Trophoblast cell (in vitro differentiated cells and primary cell): ENCODE measurements around the gene BBS5.

Experiments used
- DNase-seq, 2 donors: peaks; one replicate each; pipeline ENCODE4 v3.0.0-alpha.2; 2016
- H2AFZ ChIP-seq: 2 replicates; pipeline ENCODE4 v1.6.1; 2013; ENCODE audit warnings: low read length, moderate library complexity, mild to moderate bottlenecking; ENCODE audit not compliant: insufficient read depth, poor library complexity
- H2AK5ac ChIP-seq: 2 replicates; pipeline ENCODE4 v1.6.1; 2013; ENCODE audit warnings: mild to moderate bottlenecking, low read length
- H2BK120ac ChIP-seq: 2 replicates; pipeline ENCODE4 v1.6.1; 2013; ENCODE audit warnings: low read length, mild to moderate bottlenecking, moderate library complexity; ENCODE audit not compliant: insufficient read depth, poor library complexity
- H2BK12ac ChIP-seq: 2 replicates; pipeline ENCODE4 v1.6.1; 2013; ENCODE audit warnings: mild to moderate bottlenecking, low read length, moderate library complexity
- H2BK5ac ChIP-seq: 2 replicates; pipeline ENCODE4 v1.6.1; 2013; ENCODE audit warnings: low read length, low read depth, moderate library complexity, mild to moderate bottlenecking; ENCODE audit not compliant: poor library complexity
- H3K14ac ChIP-seq: 2 replicates; pipeline ENCODE4 v1.6.1; 2013; ENCODE audit warnings: mild to moderate bottlenecking, low read length
- H3K18ac ChIP-seq: 2 replicates; pipeline ENCODE4 v1.6.1; 2013; ENCODE audit warnings: mild to moderate bottlenecking, low read length
- H3K23ac ChIP-seq: 2 replicates; pipeline ENCODE4 v1.6.1; 2013; ENCODE audit warnings: low read length
- H3K27ac ChIP-seq: 2 replicates; pipeline ENCODE4 v1.5.1; 2013; ENCODE audit warnings: low read depth, mild to moderate bottlenecking, inconsistent platforms, low read length, moderate library complexity
- H3K27me3 ChIP-seq: 2 replicates; pipeline ENCODE4 v1.6.1; 2013; ENCODE audit warnings: inconsistent platforms, mild to moderate bottlenecking, low read length, moderate library complexity; ENCODE audit not compliant: insufficient read depth
- H3K36me3 ChIP-seq, 2 experiments: 1 replicate in 1 of 2; 2 replicates in 1 of 2; pipeline ENCODE4 v1.6.1; 2013; ENCODE audit warnings: low read length in 2 of 2, mild to moderate bottlenecking in 2 of 2, moderate library complexity in 1 of 2; ENCODE audit not compliant: insufficient read depth in 2 of 2, control insufficient read depth in 1 of 2
- H3K4ac ChIP-seq: 2 replicates; pipeline ENCODE4 v1.6.1; 2013; ENCODE audit warnings: low read depth, mild to moderate bottlenecking, low read length, moderate library complexity
- H3K4me1 ChIP-seq, 2 experiments: 1 replicate in 1 of 2; 2 replicates in 1 of 2; pipeline ENCODE4 v1.6.1; 2013; ENCODE audit warnings: low read length in 2 of 2, mild to moderate bottlenecking in 2 of 2, moderate library complexity in 1 of 2; ENCODE audit not compliant: insufficient read depth in 2 of 2, control insufficient read depth in 1 of 2
- H3K4me2 ChIP-seq: 2 replicates; pipeline ENCODE4 v1.6.1; 2013; ENCODE audit warnings: inconsistent platforms, mild to moderate bottlenecking, low read length, moderate library complexity
- H3K4me3 ChIP-seq: 2 replicates; pipeline ENCODE4 v1.5.1; 2013; ENCODE audit warnings: mild to moderate bottlenecking, low read depth, low read length, inconsistent platforms
- H3K79me1 ChIP-seq: one replicate; pipeline ENCODE4 v1.6.1; 2013; ENCODE audit warnings: low read length
- H3K79me2 ChIP-seq: 2 replicates; pipeline ENCODE4 v1.6.1; 2013; ENCODE audit warnings: low read length, mild to moderate bottlenecking; ENCODE audit not compliant: control insufficient read depth, insufficient read depth, poor library complexity
- H3K9ac ChIP-seq: 2 replicates; pipeline ENCODE4 v1.6.1; 2013; ENCODE audit warnings: mild to moderate bottlenecking, low read length
- H3K9me3 ChIP-seq: 2 replicates; pipeline ENCODE4 v1.6.1; 2013; ENCODE audit warnings: low read depth, mild to moderate bottlenecking, control low read depth, inconsistent platforms, low read length; ENCODE audit not compliant: insufficient read depth
- H4K12ac ChIP-seq: 2 replicates; pipeline ENCODE4 v1.6.1; 2013; ENCODE audit warnings: low read depth, mild to moderate bottlenecking, low read length, moderate library complexity
- H4K8ac ChIP-seq: 2 replicates; pipeline ENCODE4 v1.6.1; 2013; ENCODE audit warnings: low read depth, mild to moderate bottlenecking, low read length, moderate library complexity
- H4K91ac ChIP-seq: one replicate; pipeline ENCODE4 v1.6.1; 2013; ENCODE audit warnings: low read depth, mild to moderate bottlenecking, low read length, moderate library complexity
- WGBS: extraction: QIAGEN DNeasy Blood & Tissue Kit; methylation state at CpG from one replicate; pipeline ENCODE4 v1.1.7; 2013; ENCODE audit warnings: missing lambda C conversion rate; ENCODE audit not compliant: insufficient read length, insufficient coverage; ENCODE audit errors: extremely low coverage; 5-methylcytosine and 5-hydroxymethylcytosine counted together

Gene BBS5

GRCh38 chr2:169476459-169476858, 2.8 kb upstream of the BBS5 start:
- no peak overlapping the region for H3K4ac ChIP-seq
- H3K4me3 ChIP-seq: no peak overlapping the region
- H3K4me1 ChIP-seq: peaks cover 3 to 4% of the 10 kb centered on the region in 2 experiments
- H3K14ac ChIP-seq: no peak overlapping the region
- no peaks in the 10 kb centered on the region for H3K79me1 ChIP-seq
- H3K27ac ChIP-seq: no peak overlapping the region
- no peak overlapping the region for H4K91ac ChIP-seq
- no peak overlapping the region for H2BK12ac ChIP-seq
- no peak overlapping the region for H3K9ac ChIP-seq
- H2BK120ac ChIP-seq: no peak overlapping the region
- H3K27me3 ChIP-seq: peaks cover 4% of the 10 kb centered on the region
- no CpG with 5 or more reads among the region's 3 CpGs for WGBS
- H3K9me3 ChIP-seq: peaks cover 4% of the 10 kb centered on the region
- H3K36me3 ChIP-seq: no peaks in the 10 kb centered on the region
- H3K23ac ChIP-seq: no peak overlapping the region
- no peak overlapping the region for H4K12ac ChIP-seq
- no peak overlapping the region for H2AK5ac ChIP-seq
- no peak overlapping the region for H4K8ac ChIP-seq
- DNase-seq: no peak
- no peak overlapping the region for H3K4me2 ChIP-seq
- H2BK5ac ChIP-seq: no peak overlapping the region
- no peak overlapping the region for H3K18ac ChIP-seq
- H2AFZ ChIP-seq: no peak overlapping the region
- no peaks in the 10 kb centered on the region for H3K79me2 ChIP-seq

DNA sequence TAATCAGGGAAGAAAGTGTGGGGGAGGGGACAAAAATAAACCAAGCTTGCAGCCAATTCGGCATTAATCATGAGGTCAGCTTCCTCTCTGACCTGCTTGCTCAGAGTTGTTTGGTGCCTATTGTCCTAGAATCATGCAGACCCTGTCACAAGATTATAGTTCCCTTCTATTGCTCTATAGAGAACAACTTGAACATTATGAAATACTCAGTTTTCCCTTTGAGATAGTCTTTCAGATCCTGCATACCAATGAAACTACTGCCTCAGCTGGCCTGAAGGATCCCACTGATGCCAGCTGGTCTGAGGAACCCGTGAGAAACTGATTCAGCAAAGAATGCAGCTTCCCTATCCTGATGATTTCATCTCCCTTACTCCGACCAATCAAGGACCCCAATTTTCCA, 955 bp upstream of the BBS5 start:
- H3K4ac ChIP-seq: no peak overlapping the region
- H2BK12ac ChIP-seq: no peak overlapping the region
- no peak overlapping the region for H4K91ac ChIP-seq
- H2BK120ac ChIP-seq: no peak overlapping the region
- no CpG with 5 or more reads among the region's 3 CpGs for WGBS
- peak overlapping the region; percentile 52 for H4K8ac ChIP-seq
- no peak overlapping the region for H2AFZ ChIP-seq
- H3K27me3 ChIP-seq: peaks cover 4% of the 10 kb centered on the region
- H3K4me2 ChIP-seq: no peak overlapping the region
- H3K27ac ChIP-seq: no peak overlapping the region
- no peak overlapping the region for H3K9ac ChIP-seq
- H3K14ac ChIP-seq: no peak overlapping the region
- peaks cover 4% of the 10 kb centered on the region for H3K9me3 ChIP-seq
- no peak overlapping the region for H4K12ac ChIP-seq
- no peak overlapping the region for H3K18ac ChIP-seq
- no peak overlapping the region for H2AK5ac ChIP-seq
- no peak overlapping the region for H3K4me3 ChIP-seq
- H3K36me3 ChIP-seq: no peaks in the 10 kb centered on the region
- H3K79me1 ChIP-seq: no peaks in the 10 kb centered on the region
- no peak overlapping the region for H2BK5ac ChIP-seq
- peak in 1 of 2 donors; percentile 30 for DNase-seq
- H3K23ac ChIP-seq: no peak overlapping the region
- H3K79me2 ChIP-seq: no peaks in the 10 kb centered on the region
- H3K4me1 ChIP-seq: peaks cover 3 to 4% of the 10 kb centered on the region in 2 experiments

DNA sequence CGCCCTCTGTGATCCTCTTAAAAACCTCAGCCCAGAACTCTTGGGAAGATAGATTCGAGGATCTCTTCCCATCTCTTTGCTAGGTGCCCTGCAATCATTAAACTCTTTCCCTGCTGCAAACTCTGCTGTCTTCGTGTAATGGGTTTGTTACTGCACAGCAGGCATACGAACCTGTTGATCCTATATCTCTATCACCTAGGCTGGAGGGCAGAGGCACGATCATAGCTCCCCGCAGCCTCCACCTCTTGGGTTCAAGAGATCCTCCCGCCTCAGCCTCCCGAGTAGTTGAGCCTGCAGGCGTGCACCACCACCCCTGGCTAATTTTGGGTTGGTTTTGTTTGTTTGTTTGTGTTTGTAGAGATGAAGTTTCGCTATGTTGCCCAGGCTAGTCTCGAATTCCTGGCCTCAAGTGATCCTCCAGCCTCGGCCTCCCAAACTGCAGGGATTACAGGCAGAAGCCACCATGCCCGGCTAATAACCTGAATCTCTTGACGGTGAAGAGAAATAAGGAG, 493 bp upstream of the BBS5 start:
- Histone ChIP-seq H4K8ac (peak overlapping the region; percentile 85), H3K4me3 (peak overlapping the region; percentile 74), H3K9me3 (peaks cover 4% of the 10 kb centered on the region), H3K4me1 (peaks cover 3 to 4% of the 10 kb centered on the region in 2 experiments), H3K79me1 (no peaks in the 10 kb centered on the region), H3K27me3 (peaks cover 4% of the 10 kb centered on the region), H3K36me3 (no peaks in the 10 kb centered on the region), H3K14ac (no peak overlapping the region), H2AK5ac (no peak overlapping the region), H3K4me2 (peak overlapping the region; percentile 80), H2AFZ (peak overlapping the region; percentile 93), H3K18ac (no peak overlapping the region), H3K79me2 (no peaks in the 10 kb centered on the region), H2BK12ac (no peak overlapping the region), H2BK5ac (no peak overlapping the region), H3K27ac (no peak overlapping the region), H2BK120ac (no peak overlapping the region), H3K23ac (no peak overlapping the region), H4K91ac (no peak overlapping the region), H3K4ac (no peak overlapping the region), H4K12ac (peak overlapping the region; percentile 39), H3K9ac (no peak overlapping the region)
- DNase-seq: no peak
- WGBS: no CpG with 5 or more reads among the region's 14 CpGs

- peaks cover 4% of the 10 kb centered on the region for H3K9me3 ChIP-seq
- H3K23ac ChIP-seq: no peak overlapping the region
- no peaks in the 10 kb centered on the region for H3K36me3 ChIP-seq
- H3K4me3 ChIP-seq: no peak overlapping the region
- H3K14ac ChIP-seq: no peak overlapping the region
- H2BK120ac ChIP-seq: no peak overlapping the region
- H3K27me3 ChIP-seq: peaks cover 4% of the 10 kb centered on the region
- no peak overlapping the region for H4K91ac ChIP-seq
- no peaks in the 10 kb centered on the region for H3K79me2 ChIP-seq
- no peaks in the 10 kb centered on the region for H3K79me1 ChIP-seq
- H3K18ac ChIP-seq: no peak overlapping the region
- H4K8ac ChIP-seq: peak overlapping the region; percentile 85
- peak overlapping the region; percentile 93 for H2AFZ ChIP-seq
- H3K4ac ChIP-seq: no peak overlapping the region
- no peak overlapping the region for H3K27ac ChIP-seq
- no peak overlapping the region for H2BK12ac ChIP-seq
- H3K4me1 ChIP-seq: peaks cover 3 to 4% of the 10 kb centered on the region in 2 experiments
- H3K4me2 ChIP-seq: peak overlapping the region; percentile 80
- no CpG with 5 or more reads among the region's 9 CpGs for WGBS
- peak in 1 of 2 donors; percentile 66 for DNase-seq
- no peak overlapping the region for H4K12ac ChIP-seq
- no peak overlapping the region for H3K9ac ChIP-seq
- no peak overlapping the region for H2BK5ac ChIP-seq
- no peak overlapping the region for H2AK5ac ChIP-seq
These were observed 778 bp downstream of the BBS5 start for GRCh38 chr2:169480079-169480465.
